Endometrium (tissue), 2 donors: ENCODE measurements around the gene RESP18.
A peak's percentile ranks its signal among the peaks of the same experiment; 100 is the strongest.

Experiments used
- FAIRE-seq: peaks from 2 replicates; lab custom pipeline; 2012; peaks lifted over from hg19 to GRCh38; lab: Jason Lieb, UNC
- donor health status: control.
- donor health status: control.

The RESP18 gene

DNA sequence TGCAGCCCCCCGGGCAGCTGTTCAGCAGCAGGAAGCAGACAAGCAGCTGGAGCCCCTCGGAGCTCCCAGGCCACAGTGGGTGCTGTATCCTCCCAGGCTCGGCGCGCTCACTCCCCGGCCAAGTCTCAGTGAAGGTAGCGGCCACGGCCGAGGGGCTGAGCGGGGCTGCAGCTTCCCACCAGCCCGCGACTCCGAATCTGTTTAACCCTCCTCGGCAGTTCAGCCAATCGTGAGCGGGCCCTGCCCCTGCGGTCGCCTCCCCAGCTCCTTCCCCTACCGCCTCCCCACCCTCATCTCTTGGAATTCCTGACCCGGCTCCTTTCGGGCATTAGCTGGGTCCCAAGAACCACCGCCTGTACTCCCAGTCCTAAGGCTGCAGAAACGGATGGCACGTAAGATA lies at the start of gene RESP18:
RESP18 (minus strand) TSS at position 203 of the 400 bp plus-strand sequence.
- FAIRE-seq = no peak

DNA sequence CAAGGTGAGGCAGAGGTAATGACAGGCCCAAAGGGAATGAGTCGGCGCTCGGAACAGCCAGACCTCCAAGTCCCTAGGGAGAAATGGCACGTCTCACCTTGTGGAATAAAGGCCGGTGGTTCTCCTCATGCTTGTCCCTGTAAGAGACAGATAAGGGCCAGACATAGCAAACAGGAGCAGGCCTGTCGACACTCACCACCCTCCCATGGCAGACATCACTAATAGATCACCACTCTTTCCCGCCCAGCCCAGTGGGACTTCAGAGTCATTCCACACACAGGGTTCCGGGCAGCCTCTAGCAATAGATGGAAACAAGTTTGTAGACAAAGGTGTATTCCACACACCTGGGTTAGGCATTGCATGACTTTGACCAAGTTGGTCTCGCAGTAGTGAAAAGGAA lies 48.9 kb upstream of the RESP18 start:
- no peak for FAIRE-seq

DNA sequence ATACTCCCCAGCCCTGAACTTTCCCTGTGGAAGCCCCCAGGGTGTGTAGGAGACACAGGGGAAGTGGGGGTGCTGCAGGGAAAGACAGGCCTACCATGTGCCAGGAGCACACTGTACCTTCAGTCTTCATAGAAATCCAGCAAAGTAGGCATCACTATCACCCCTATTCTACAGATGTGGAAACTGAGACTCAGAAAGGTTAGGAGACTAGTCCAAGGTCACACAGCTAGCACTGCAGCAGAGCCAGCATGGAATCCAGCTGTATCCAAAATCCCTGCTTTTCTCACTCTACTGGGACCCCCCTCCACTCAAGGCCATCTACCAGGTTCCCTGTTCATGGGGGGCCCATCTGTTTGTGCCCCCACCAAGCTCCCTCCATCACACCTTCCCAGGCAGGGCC lies 48.4 kb upstream of the RESP18 start:
- FAIRE-seq = no peak

DNA sequence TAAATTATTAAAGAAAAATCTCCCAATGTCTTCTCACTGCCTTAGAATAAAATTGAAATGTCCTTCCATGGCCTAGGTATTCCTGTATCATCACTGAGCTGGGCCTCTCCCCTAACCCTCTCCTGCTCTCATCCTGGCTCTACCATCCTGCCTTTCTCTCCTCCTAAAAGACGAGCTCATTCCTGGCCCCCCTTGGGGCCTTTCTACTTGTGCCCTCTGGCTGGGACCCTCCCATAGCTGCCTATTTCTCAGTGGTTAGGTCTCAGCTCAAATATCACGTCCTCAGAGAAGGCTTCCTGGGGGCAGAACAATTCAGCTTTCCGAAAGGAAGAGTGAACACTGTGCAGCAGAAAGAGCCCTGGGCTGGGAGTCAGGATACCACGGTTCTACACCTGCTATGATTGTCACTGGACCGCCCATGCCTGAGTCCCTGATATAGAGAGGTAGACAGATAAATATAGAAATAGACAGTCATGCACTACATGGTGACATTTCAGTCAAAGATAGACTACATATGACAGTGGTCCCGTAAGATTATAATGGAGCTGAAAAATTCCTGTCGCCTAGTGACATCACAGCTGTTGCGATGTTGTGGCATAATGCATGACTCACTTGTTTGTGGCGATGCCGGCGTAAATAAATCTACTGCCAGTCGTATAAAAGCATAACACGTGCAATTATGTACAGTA lies 45.8 kb upstream of the RESP18 start:
- FAIRE-seq = no peak

DNA sequence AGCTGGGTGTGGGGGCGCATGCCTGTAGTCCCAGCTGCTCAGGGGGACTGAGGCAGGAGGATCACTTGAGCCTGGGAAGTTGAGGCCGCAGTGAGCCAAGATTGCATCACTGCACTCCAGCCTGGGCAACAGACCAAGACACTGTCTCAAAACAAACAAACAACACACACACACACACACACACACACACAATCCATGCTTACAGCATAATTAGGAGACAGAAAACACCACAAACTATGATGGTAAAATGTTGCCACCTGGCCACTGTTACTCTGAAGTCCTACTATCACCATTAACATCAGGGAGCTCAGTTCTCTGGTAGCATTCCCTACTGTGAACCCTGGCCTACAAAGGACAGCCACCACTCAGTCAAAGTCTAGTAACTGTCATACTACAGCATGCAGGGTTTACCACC lies 36.9 kb upstream of the RESP18 start:
- no peak for FAIRE-seq

DNA sequence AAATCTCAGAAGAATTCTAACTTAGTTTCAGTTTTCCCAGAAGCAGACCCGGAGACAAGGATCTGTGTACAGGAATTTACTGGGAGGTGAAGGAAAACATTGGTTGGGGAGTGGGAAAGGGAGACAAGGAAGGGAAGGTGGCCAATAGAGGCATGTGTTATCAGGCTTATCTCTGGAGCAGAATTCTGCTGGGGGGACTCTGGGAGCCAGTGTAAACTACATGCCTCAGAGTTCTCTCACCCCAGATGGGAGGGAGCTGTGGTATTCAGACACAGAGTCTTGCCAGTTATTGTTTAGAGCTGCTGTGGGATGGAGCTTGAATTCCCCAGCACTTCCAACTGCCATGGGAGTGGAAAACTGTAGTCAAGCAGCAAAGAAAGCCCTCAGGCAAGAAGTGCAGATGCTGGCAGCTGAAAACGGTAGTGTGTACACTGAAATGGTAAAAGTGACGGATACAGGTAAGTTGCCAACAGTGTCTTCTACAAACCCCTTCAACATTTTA lies 36.2 kb upstream of the RESP18 start:
- peak; percentile 90 for FAIRE-seq

DNA sequence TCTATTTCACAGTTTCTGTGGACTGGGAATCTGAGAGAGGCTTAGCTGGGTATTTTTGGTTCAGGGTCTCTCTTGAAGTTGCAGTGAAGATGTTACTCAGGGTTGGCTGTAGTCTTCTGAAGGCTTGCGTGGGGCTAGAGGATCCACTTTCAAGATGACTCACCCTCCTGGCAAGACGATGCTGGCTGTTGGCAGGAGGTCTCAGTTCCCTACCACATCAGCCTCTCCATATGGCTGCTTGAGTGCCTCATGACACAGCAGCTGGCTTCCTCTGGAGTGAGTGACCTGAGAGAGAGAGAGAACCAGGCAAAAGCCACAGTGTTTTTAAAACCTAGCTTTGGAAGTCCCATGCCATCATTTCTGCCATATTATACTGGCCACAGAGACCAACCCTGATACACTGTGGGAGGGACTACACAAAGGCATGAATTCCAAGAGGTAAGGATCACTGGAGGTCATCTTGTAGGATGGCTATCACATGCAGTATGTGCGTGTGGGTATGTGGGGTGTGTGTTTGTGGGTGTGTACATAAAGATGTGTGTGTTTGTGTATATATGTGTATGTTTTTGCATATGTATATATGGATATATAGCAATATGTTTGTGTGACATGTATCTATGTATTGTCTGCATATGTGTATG lies 30.1 kb upstream of the RESP18 start:
- FAIRE-seq = no peak

DNA sequence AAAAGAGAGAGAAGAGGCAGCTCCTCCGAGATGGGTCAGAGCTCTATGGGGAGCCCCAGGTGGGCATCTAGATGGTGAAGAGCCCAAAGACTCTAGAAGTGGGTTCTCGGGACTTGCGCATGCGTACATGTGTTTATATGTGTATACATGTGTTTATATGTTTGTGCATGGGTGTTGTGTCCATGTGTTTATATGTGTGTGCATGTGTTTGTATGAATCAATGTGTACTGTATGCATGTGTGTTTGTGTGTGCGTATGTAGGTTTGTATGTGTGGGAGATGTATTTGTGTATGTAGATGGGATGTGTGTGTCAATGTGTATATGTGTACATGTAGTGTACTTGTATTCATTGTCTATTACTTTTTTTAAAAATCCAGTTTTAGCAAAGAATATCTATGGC lies 29.5 kb upstream of the RESP18 start:
- no peak for FAIRE-seq

DNA sequence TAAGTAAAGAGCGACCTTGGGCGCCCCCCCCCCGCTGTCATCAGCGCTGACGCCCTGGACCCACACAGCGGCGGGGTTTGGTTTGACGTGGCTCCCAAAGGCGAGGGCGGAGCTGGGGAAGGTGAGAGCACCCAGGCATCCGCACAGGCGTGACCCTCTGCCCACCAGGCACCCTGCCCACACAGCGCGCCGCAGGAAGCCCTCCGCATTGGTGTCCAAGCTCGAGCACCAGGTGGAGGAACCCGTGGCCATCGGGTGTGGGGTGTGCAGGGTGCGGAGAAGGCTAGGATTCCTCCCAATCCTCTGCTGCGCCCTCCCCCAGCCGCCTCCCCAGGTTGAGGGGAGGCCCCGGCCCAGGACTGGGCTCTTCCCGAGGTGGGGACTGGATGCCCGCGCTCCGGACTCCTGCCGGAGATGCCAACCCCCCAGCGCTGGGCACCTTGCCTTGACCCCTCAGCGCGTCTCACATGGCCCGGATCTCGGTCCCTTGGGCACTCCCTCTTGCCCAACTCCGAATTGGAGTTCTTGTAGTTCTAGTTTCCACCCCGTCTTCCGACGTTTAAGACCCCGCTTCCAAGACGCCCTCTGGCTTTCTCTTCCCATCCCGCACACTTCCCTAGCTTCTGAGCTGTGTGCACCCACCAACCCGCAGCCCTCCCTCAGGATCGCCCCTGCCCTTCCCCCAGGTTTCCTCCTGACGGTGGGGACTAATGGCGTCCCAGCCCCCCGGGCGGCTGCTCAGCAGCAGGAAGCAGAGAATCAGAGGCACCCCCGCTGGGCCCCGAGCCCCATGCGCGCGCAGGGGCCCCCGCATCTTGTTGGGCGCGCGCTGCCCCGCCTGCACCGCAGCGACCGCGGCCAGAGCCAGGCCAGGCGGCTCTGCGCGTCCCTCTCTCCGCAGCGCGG lies 25.9 kb upstream of the RESP18 start:
- no peak for FAIRE-seq

DNA sequence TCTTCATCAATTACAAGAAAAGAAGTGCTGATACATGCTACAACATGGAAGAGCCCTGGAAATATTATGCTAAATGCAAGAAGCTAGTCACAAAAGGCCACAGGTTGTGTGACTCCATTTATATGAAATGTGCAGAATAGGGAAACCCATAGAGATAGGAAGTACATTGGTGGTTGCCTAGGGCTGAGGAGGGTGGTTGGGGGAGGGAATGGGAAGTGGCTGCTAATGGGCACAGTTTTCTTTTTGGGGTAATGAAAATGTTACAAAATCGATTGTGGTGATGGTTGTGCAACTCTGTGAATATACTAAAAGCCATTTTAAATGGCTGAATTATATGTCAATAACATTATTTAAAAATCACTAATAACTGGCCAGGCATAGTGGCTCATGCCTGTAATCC lies 24.3 kb upstream of the RESP18 start:
- FAIRE-seq = no peak

DNA sequence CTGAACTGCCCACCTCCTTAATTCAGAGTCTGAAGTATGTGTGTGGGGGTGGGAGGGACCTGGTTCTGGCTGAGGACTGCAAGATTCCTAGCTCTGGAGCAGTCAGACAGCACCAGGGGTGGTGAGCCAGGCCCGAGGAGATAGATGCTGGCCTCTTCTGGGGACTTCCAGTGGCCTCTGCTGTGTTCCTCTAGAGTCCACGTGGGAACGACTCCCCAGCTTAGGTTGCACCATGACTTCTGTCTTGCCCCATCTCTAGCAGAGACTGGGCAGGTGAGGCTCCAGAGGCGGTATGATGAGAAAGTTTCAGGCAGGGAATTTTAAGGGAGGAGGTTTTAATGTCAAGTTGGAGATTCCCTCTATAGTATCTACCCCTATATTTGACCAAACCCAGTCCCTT lies 22.0 kb upstream of the RESP18 start:
- no peak for FAIRE-seq

DNA sequence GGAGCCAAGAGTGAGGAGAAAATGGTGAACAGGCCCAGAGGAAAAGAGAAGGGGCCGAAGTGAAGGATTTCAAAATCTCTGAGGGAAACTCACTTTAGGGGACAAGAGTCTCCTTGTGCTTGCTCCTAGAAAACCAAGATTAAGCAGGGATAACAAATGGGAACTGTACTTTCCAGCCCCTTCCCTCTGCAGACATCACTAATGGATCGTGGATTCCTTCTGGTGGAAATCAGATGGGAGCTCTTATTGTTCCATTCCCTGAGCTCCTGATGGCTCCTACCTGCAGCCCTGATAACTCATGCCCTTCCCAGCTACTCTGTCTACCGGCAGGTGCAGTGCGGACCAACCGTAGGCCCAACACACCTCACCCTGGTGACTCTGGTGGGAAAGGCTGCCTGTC lies 20.6 kb upstream of the RESP18 start:
- no peak for FAIRE-seq

DNA sequence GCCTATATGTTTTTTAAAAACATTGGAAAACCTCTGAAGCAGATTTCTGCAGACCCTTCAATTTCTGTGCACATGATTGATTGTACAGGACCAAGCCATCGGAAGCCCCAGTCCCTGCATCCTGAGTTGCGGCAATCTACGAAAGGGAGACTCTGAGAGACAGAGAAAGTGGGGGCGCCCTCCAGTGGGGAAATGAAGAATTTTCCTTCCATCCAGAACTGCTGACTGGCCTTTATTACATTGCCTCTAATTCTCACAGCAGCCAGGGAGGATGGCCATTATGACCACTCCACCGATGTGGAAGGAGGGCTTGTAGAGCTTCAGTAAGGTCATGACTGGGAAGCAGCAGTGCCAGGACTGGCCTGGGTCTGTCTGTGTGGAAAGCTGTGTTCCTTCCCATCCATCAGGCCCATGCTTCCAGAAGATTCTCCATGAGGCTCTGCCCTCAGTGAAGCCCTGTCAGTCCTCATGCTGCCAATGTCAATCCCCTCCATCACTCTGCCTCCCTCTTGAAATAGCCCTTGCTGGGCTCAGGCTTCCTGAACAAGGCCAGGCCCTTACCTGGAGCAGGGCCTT lies 20.0 kb upstream of the RESP18 start:
- no peak for FAIRE-seq

DNA sequence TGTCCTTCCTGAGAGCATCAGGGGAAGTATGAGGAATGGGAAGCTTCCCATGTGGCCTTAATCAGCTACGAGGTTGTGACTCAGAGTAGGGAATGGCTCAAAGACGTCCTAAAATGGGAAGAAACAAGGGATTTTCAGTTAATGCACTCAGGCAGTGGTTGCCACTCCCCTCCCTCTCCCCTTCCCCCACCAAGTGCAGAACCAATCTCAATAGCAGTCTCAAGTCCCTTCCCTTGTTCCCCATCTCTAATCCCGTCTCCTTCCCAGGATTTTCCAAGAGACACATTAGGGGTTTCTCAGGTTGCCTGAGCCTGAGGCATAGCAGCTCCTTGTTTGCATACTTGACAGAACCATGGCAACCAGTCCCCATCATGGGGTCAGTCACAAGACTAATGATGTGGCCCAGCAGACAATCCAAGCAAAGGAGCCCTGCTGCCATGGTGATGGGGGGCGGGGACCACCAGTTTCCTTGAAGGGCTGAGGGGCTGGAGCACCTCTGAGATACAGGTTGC lies 18.2 kb upstream of the RESP18 start:
- no peak for FAIRE-seq

DNA sequence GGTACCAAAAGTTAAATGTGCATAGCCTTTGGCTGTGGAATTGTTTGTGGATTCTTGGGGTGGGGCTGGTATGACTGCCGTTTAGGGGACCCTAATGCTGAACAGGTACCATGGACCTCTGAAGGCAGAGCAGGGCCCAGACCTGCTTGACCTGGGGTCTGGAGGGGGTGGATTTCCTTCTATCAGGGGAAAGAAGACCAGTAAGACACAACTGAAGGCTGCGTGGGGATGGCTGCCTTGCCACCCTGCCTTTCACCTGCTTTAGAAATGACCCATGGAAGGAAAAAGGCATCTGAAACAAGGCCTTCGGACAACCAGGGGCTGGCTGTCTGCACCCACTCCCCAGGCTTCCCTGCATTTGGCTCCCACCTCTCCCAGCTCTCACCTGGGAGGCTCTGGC lies 17.7 kb upstream of the RESP18 start:
- no peak for FAIRE-seq

DNA sequence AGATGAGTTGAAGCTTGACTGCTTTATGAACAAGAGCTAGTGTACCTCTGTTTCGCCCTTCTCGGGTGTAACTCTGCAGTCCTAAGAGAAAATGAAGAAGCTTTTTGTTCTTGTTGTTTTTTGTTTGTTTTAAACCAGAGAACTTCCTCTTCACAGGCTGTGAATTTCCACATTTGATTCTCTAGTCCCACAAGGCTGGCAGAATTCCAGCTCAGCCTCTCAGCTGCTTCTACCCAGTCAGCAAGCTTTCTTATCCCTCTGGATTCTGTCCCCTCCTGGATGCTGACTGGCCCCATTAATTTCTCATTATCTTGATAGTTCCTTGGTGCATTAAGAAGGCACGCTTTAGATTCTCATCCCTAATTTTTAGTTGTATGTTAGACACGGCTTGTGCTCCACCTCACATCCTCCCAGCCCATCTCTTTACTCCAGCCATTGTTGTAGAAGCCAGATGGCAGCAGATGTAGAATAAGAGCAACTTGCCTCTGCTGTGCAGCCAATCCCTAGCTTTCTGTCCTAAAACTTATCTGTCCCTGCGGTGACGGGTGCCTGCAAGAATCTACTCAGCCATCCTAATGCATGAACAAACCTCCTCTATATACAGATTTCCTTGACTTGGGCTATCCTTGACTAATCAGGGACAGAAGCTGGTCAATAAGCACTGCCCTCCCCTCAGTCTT lies 12.3 kb upstream of the RESP18 start:
- FAIRE-seq = no peak

DNA sequence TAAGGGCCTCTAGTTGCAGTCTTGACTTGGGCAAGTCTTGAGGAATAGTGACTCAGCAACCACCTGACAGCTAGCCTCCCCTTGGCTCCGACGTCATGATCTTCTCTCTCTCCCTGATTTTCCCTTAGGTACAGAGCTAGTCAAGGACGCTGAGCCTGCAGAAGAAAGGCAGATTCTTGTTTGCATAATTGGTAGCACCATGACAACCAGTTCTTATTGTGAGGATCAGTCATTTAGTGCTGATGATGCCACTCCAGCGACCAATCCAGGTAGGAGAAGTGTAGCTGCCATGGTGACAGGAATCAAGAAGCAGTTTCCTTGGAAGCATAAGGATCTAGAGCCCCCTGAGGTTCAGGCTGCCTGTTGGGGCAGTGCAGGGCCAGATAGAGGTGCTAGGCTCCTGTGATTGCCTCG lies 2.8 kb upstream of the RESP18 start:
- FAIRE-seq = no peak

DNA sequence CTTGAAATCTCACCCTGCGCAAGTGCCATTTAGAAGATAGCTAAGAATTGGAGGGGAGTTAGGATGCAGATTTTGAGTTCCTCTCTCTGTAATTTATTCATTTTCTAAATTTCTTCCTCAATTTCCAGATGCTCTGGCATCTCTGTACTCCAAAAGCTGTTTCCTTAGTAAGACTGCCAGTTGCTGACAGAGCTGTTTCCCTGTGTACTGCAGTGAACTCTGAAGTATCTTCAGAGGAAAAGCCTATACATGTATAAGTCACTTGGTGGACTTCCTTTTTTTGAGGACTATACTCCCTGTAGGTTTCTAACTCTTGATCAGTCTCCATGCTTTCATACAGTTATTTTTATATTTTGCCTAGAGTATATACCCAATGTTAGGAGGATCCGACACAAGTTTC lies 1.5 kb upstream of the RESP18 start:
- FAIRE-seq = no peak

DNA sequence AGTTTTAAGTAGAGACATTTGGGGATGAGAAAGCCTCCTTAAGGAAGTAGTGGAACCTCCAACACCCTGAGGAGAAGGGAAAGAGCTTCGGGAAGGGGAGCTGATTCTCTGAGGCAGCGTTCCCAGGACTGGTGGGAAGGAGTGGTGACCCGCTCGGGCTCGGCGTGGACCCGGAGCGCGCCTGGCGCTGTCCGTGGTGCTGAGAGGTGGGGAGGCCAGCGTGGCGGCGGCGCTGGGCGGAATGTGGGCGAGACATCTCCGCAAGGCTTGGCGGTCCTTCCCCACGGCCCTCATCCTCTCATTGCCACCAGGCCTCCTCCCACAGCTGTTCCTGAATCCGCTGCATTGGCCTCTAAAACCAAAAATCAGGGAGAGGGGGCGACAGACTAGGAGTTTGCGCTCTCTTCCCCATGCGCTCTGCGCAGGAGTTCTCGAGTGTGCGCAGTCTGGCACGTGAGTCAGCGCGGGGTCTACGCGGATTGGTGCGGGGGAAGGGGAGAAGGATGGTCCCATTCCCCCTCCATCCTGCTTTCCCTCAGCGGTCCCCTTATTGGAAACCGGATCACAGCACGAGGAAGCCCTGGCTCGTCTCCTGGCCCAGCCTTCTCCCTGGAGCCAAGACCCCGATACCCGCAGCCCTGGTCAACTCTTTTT lies 857 bp downstream of the RESP18 start:
- FAIRE-seq = no peak

DNA sequence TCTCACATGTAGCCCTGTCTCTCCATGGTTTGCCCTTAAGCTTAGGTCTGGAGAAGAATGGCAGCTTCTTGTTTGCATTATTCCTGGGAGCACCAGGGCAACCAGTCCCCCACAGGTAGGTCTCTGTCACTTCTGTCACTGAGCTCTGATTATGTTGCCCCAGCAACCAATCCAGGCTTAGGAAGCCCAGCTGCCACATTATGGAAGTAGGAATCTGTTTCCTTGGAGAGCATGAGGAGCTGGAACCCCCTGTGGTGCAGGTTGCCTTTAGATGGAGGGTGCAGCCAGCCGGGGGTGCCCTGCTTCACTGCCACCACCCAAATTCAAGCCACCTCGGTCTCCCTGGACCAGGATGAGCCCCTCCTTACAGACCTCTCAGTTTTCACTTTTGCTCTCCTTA lies 4.8 kb downstream of the RESP18 start:
- no peak for FAIRE-seq

DNA sequence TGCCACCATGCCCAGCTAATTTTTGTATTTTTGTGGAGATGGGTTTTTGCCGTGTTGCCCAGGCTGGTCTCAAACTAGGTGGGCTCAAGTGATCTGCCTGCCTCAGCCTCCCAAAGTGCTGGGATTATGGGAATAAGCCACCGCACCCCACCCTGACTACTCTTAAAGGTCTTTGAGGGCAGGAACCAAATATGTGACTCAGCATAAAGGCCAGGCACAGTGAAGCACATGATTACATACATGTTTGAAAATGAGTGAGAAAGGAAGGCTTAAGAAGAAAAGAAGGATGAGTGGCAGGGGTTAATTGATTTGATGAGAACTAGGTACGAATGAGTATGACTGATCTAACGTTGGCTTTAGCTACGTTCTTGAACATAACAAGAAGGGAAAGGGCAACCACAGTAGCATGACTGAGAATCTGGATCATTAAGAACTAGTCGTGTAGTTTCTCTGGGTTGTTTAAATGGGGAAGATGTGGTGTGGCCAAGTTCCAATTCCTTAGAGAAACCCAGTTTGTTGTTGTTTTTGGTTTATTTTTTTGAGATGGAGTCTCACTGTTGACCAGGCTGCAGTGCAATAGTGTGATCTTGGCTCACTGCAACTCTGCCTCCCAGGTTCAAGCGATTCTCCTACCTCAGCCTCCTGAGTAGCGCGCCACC lies 6.8 kb downstream of the RESP18 start:
- FAIRE-seq = no peak
